ENCODE measurements around the gene KARS1. TPM values are rescaled to one million over a fixed set of nuclear protein-coding genes. Genes with fewer than 3 reads are reported as not detected.

Gene KARS1
- polyA plus RNA-seq, 1 donor from 2014 or later = 184 TPM

- Mint-ChIP-seq H3K4me3 (peak overlapping the region; percentile 8 to 80 (median 54)), H3K27ac (peak overlapping the region in 1 of 3 donors; percentile 67), H3K27me3 (peaks cover 2% of the 10 kb centered on the region), H3K9me3 (no peaks in the 10 kb centered on the region), H3K4me1 (peaks cover 38 to 43% (median 41%) of the 10 kb centered on the region in 3 donors), H3K36me3 (peaks cover 5% of the 10 kb centered on the region)
Observed at GRCh38 chr16:75579281-75579834, 68.1 kb downstream of the KARS1 start.

DNA sequence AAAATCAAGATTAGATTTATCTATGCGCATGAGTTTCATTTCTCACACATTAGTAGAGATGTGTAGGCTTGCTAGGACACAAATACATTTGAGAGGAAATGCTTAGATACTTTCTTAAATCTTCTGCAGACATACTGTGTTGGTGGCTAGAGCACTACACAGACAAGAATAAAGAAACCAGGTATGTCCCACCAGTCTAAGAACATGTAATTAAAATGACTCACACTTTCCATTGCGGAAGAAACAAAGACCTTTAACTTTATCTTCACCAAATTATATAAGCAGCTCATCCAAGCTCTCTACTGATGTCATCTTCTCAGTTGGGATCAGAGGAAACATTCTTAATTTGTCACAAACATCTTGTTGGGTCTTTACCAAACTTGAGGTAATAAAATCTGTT lies 68.7 kb downstream of the KARS1 start:
- Mint-ChIP-seq H3K9me3 (no peaks in the 10 kb centered on the region), H3K4me1 (peaks cover 32 to 40% (median 36%) of the 10 kb centered on the region in 3 donors), H3K27ac (peak overlapping the region in 1 of 3 donors; percentile 40), H3K4me3 (no peak overlapping the region), H3K27me3 (no peaks in the 10 kb centered on the region), H3K36me3 (peaks cover 5% of the 10 kb centered on the region)

DNA sequence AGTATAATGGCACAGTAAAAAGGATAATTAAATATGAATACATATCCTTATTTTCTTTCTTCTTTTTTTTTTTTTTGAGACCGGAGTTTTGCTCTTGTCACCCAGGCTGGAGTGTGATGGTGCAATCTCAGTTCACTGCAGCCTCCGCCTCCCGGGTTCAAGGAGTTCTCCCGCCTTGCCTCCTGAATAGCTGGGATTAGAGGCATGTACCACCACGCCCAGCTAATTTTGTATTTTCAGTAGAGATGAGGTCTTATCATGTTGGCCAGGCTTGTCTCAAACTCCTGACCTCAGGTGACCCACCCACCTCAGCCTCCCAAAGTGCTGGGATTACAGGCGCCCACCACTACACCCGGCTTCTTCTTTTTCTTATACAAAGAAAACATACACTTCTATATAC lies 69.3 kb downstream of the KARS1 start:
- H3K36me3 Mint-ChIP-seq = peaks cover 5% of the 10 kb centered on the region
- H3K27ac Mint-ChIP-seq = no peak overlapping the region
- no peaks in the 10 kb centered on the region for H3K9me3 Mint-ChIP-seq

More for the DNA sequence above, 69.3 kb downstream of the KARS1 start:
- Mint-ChIP-seq H3K27me3 (no peaks in the 10 kb centered on the region), H3K4me3 (no peak overlapping the region), H3K4me1 (peaks cover 29 to 38% (median 33%) of the 10 kb centered on the region in 3 donors)

Other genes starting within 250 kb of the KARS1 start
- 31.5 TPM for gene CFDP1, start 214.2 kb downstream of the KARS1 start, polyA plus RNA-seq
- gene TMEM170A, start 183.0 kb downstream of the KARS1 start, polyA plus RNA-seq = 51.5 TPM
- gene CHST6, start 152.2 kb downstream of the KARS1 start, polyA plus RNA-seq = 0.13 TPM
- not detected for gene CHST5, start 111.6 kb downstream of the KARS1 start, polyA plus RNA-seq
- gene TMEM231, start 91.4 kb downstream of the KARS1 start, polyA plus RNA-seq = 5.8 TPM
- 307 TPM for gene GABARAPL2, start 81.3 kb downstream of the KARS1 start, polyA plus RNA-seq
- 39.3 TPM for gene ADAT1, start 24.4 kb downstream of the KARS1 start, polyA plus RNA-seq
- gene TERF2IP, start 108 bp upstream of the KARS1 start, polyA plus RNA-seq = 128 TPM
- gene CPHXL2, start 29.3 kb upstream of the KARS1 start, polyA plus RNA-seq = 0.18 TPM
- gene DUXB, start 53.8 kb upstream of the KARS1 start, polyA plus RNA-seq = not detected
- not detected for gene CPHXL, start 78.8 kb upstream of the KARS1 start, polyA plus RNA-seq

Data from IgD-negative memory B cell (primary cell).